ENCODE measurements around the gene FLCN.

FLCN gene

GRCh38 chr17:17183744-17184143 lies 53.2 kb downstream of the FLCN start:
- DNase-seq: no peak

- DNase-seq: no peak
Observed at GRCh38 chr17:17182598-17183136, 54.3 kb downstream of the FLCN start.

GRCh38 chr17:17181666-17182597 lies 55.0 kb downstream of the FLCN start:
- DNase-seq: no peak

- DNase-seq: no peak
Observed at GRCh38 chr17:17180741-17181525, 56.0 kb downstream of the FLCN start.

GRCh38 chr17:17180141-17180603 lies 56.8 kb downstream of the FLCN start:
- no peak for DNase-seq

- DNase-seq: no peak
Observed at GRCh38 chr17:17179371-17179827, 57.6 kb downstream of the FLCN start.

- no peak for DNase-seq
Observed at GRCh38 chr17:17177176-17177575, 59.8 kb downstream of the FLCN start.

- no peak for DNase-seq
Observed at GRCh38 chr17:17176341-17176740, 60.6 kb downstream of the FLCN start.

- no peak for DNase-seq
Observed at GRCh38 chr17:17175917-17176316, 61.1 kb downstream of the FLCN start.

- no peak for DNase-seq
Observed at GRCh38 chr17:17175340-17175739, 61.6 kb downstream of the FLCN start.

- DNase-seq: no peak
Observed at GRCh38 chr17:17173921-17174320, 63.0 kb downstream of the FLCN start.

- DNase-seq: no peak
Observed at GRCh38 chr17:17172990-17173389, 64.0 kb downstream of the FLCN start.

GRCh38 chr17:17172001-17172939 lies 64.7 kb downstream of the FLCN start:
- no peak for DNase-seq

- DNase-seq: no peak
Observed at GRCh38 chr17:17171186-17171585, 65.8 kb downstream of the FLCN start.

GRCh38 chr17:17170346-17170985 lies 66.5 kb downstream of the FLCN start:
- no peak for DNase-seq

- DNase-seq: no peak
Observed at GRCh38 chr17:17169396-17169795, 67.6 kb downstream of the FLCN start.

- DNase-seq: no peak
Observed at GRCh38 chr17:17168401-17168800, 68.6 kb downstream of the FLCN start.

- no peak for DNase-seq
Observed at GRCh38 chr17:17167986-17168385, 69.0 kb downstream of the FLCN start.

GRCh38 chr17:17167356-17167755 lies 69.6 kb downstream of the FLCN start:
- no peak for DNase-seq

GRCh38 chr17:17166446-17166845 lies 70.5 kb downstream of the FLCN start:
- no peak for DNase-seq

- DNase-seq: no peak
Observed at GRCh38 chr17:17165666-17166308, 71.2 kb downstream of the FLCN start.
